IMR-90 (cell line): Measurements from ENCODE around the gene GDF9. TPM values are rescaled to one million over a fixed set of nuclear protein-coding genes. Genes with fewer than 3 reads are reported as not detected.

Experiments used
- ATAC-seq: fragments of 200-7000 bp; cut with Tn5 transposase; 2 replicates; pipeline ENCODE4 v1.9.1; 2020; ENCODE audit warnings: low read depth, mild to moderate bottlenecking, moderate library complexity
- BruUV-seq: library from RNA; stranded (reverse); fragments of 400-500 nt; replicated peaks from 2 replicates; lab custom pipeline; 2021; lab: Mats Ljungman, UMichigan
- CTCF ChIA-PET: fragments of 300-600 bp; formaldehyde crosslinking; extraction: SDS; loops from one replicate; lab custom pipeline; 2021; ENCODE audit warnings: antibody characterized with exemption; lab: Yijun Ruan, JAX
- POLR2A ChIA-PET: fragments of 300-600 bp; sonication (Branson Sonifier 250); formaldehyde crosslinking; loops from one replicate; lab custom pipeline; 2022; ENCODE audit warnings: antibody characterized with exemption; ENCODE audit not compliant: unreplicated experiment; lab: Charles Lee
- DNase-seq: peaks from one replicate; pipeline ENCODE4 v3.0.0; 2013
- H2AFZ ChIP-seq: replicated peaks from 2 replicates; pipeline ENCODE3; 2013; ENCODE audit warnings: low read length, mild to moderate bottlenecking; ENCODE audit not compliant: poor library complexity
- H2AK5ac ChIP-seq: 2 replicates; pipeline ENCODE4 v1.6.1; 2013; ENCODE audit warnings: low read depth, low read length, inconsistent platforms
- H2AK9ac ChIP-seq: replicated peaks from 2 replicates; pipeline ENCODE3; 2013; ENCODE audit warnings: mild to moderate bottlenecking, low read depth, low read length, moderate library complexity; ENCODE audit not compliant: poor library complexity
- H2BK120ac ChIP-seq: 2 replicates; pipeline ENCODE4 v1.6.1; 2013; ENCODE audit warnings: low read depth, low read length, inconsistent platforms
- H2BK15ac ChIP-seq: 3 replicates; pipeline ENCODE4 v1.6.1; 2013; ENCODE audit warnings: low read depth, low read length, inconsistent platforms
- H2BK20ac ChIP-seq: 2 replicates; pipeline ENCODE4 v1.6.1; 2013; ENCODE audit warnings: low read depth, mild to moderate bottlenecking, inconsistent platforms, low read length, moderate library complexity
- H2BK5ac ChIP-seq: 2 replicates; pipeline ENCODE4 v1.6.1; 2013; ENCODE audit warnings: mild to moderate bottlenecking, low read depth, low read length, inconsistent platforms; ENCODE audit not compliant: poor library complexity, severe bottlenecking
- H3K14ac ChIP-seq: replicated peaks from 2 replicates; pipeline ENCODE4 v1.6.1; 2013; ENCODE audit warnings: low read depth, low read length, inconsistent platforms
- H3K18ac ChIP-seq: 2 replicates; pipeline ENCODE4 v1.6.1; 2013; ENCODE audit warnings: low read depth, low read length, control low read depth
- H3K23ac ChIP-seq: 2 replicates; pipeline ENCODE4 v1.6.1; 2013; ENCODE audit warnings: low read depth, low read length, inconsistent platforms
- H3K27ac ChIP-seq: 2 replicates; pipeline ENCODE4 v1.5.1; 2013; ENCODE audit warnings: mild to moderate bottlenecking, control low read depth, low read length; ENCODE audit not compliant: insufficient read depth
- H3K27me3 ChIP-seq: 2 replicates; pipeline ENCODE4 v1.6.1; 2013; ENCODE audit warnings: low read length; ENCODE audit not compliant: control insufficient read depth, insufficient read depth
- H3K36me3 ChIP-seq: 2 replicates; pipeline ENCODE4 v1.6.1; 2013; ENCODE audit warnings: low read length, mixed read lengths; ENCODE audit not compliant: control insufficient read depth, insufficient read depth
- H3K4ac ChIP-seq: 2 replicates; pipeline ENCODE4 v1.6.1; 2013; ENCODE audit warnings: low read depth, low read length, inconsistent platforms
- H3K4me1 ChIP-seq: 2 replicates; pipeline ENCODE4 v1.6.1; 2013; ENCODE audit warnings: low read length, mixed read lengths; ENCODE audit not compliant: control insufficient read depth, insufficient read depth
- H3K4me2 ChIP-seq: 2 replicates; pipeline ENCODE4 v1.6.1; 2013; ENCODE audit warnings: low read depth, mild to moderate bottlenecking, control low read depth, low read length, moderate library complexity
- H3K4me3 ChIP-seq: 2 replicates; pipeline ENCODE4 v1.5.1; 2013; ENCODE audit warnings: low read depth, mild to moderate bottlenecking, control low read depth, low read length, moderate library complexity; ENCODE audit not compliant: insufficient read depth
- H3K56ac ChIP-seq: 2 replicates; pipeline ENCODE4 v1.6.1; 2013; ENCODE audit warnings: low read length, inconsistent platforms; ENCODE audit not compliant: insufficient read depth; ENCODE audit errors: extremely low read depth
- H3K79me1 ChIP-seq, 2 experiments: 2 replicates each; pipeline ENCODE4 v1.6.1; 2013; ENCODE audit warnings: low read length in 2 of 2, inconsistent platforms in 1 of 2, low read depth in 1 of 2
- H3K9ac ChIP-seq: 2 replicates; pipeline ENCODE4 v1.6.1; 2013; ENCODE audit warnings: low read depth, low read length, control low read depth
- H3K9me1 ChIP-seq: 2 replicates; pipeline ENCODE4 v1.6.1; 2013; ENCODE audit warnings: low read length, inconsistent platforms; ENCODE audit not compliant: insufficient read depth
- H3K9me3 ChIP-seq: 2 replicates; pipeline ENCODE4 v1.6.1; 2013; ENCODE audit warnings: low read length; ENCODE audit not compliant: control insufficient read depth, insufficient read depth
- H4K20me1 ChIP-seq: 2 replicates; pipeline ENCODE4 v1.6.1; 2013; ENCODE audit warnings: low read length, inconsistent platforms; ENCODE audit not compliant: insufficient read depth
- H4K5ac ChIP-seq: 2 replicates; pipeline ENCODE4 v1.6.1; 2013; ENCODE audit warnings: mild to moderate bottlenecking, low read depth, low read length, control low read depth
- H4K8ac ChIP-seq, 2 experiments: 2 replicates each; pipeline ENCODE4 v1.6.1; 2013; ENCODE audit warnings: low read depth in 2 of 2, low read length in 2 of 2, control low read depth in 1 of 2, inconsistent platforms in 1 of 2
- H4K91ac ChIP-seq: 2 replicates; pipeline ENCODE4 v1.6.1; 2013; ENCODE audit warnings: low read depth, low read length, inconsistent platforms; ENCODE audit not compliant: insufficient read depth
- CEBPB ChIP-seq: IDR thresholded peaks from 2 replicates; pipeline ENCODE4 v1.6.1; 2012; ENCODE audit warnings: low read depth, low read length, improper control_type of control experiment
- CHD1 ChIP-seq: IDR thresholded peaks from 2 replicates; pipeline ENCODE4 v1.6.1; 2012; ENCODE audit warnings: low read depth, low read length, improper control_type of control experiment
- ELK1 ChIP-seq: fragments of 150-350 bp; IDR thresholded peaks from 2 replicates; pipeline ENCODE4 v1.6.1; 2016; ENCODE audit warnings: low read depth, mild to moderate bottlenecking, low read length, moderate library complexity, borderline replicate concordance
- NFE2L2 ChIP-seq: fragments of 150-350 bp; IDR thresholded peaks from 2 replicates; pipeline ENCODE4 v1.6.1; 2016; ENCODE audit warnings: low read depth, mild to moderate bottlenecking, low read length
- RCOR1 ChIP-seq: IDR thresholded peaks from 2 replicates; pipeline ENCODE4 v1.6.1; 2012; ENCODE audit warnings: mild to moderate bottlenecking, low read length, improper control_type of control experiment; ENCODE audit not compliant: insufficient replicate concordance
- RFX5 ChIP-seq: IDR thresholded peaks from 2 replicates; pipeline ENCODE4 v1.8.0; 2012; ENCODE audit warnings: low read depth, mild to moderate bottlenecking, low read length, moderate library complexity
- SMC3 ChIP-seq: fragments of 150-350 bp; IDR thresholded peaks from 2 replicates; pipeline ENCODE4 v1.6.1; 2016; ENCODE audit warnings: low read depth, mild to moderate bottlenecking, antibody characterized with exemption, low read length, moderate library complexity
- USF2 ChIP-seq: fragments of 150-350 bp; IDR thresholded peaks from 2 replicates; pipeline ENCODE4 v1.6.1; 2017; ENCODE audit warnings: mild to moderate bottlenecking, antibody characterized with exemption, low read length, low read depth
- WGBS, 2 experiments: methylation state at CpG; one replicate each; pipeline versions ENCODE4 v1.1.5 to v1.1.7; 2013; ENCODE audit warnings: missing lambda C conversion rate in 2 of 2; ENCODE audit not compliant: insufficient read length in 1 of 2; ENCODE audit errors: extremely low coverage in 2 of 2; 5-methylcytosine and 5-hydroxymethylcytosine counted together
- dilution Hi-C: fragments of 300-500 bp; cut with HindIII; formaldehyde crosslinking; loops from one replicate; pipeline ENCODE4 v1.14.3; 2018; ENCODE audit warnings: low sequenced_read_pairs; ENCODE audit not compliant: unreplicated experiment
- in situ Hi-C: fragments of 300-500 bp; cut with MboI; formaldehyde crosslinking; loops from 3 replicates; pipeline ENCODE4 v1.14.3; 2019; ENCODE audit warnings: low sequenced_read_pairs, inconsistent platforms, mixed read lengths
- intact Hi-C: fragments of 100-400 bp; cut with micrococcal nuclease; formaldehyde crosslinking; loops from 2 replicates; pipeline ENCODE4 v1.10.0; 2022
- polyA plus RNA-seq, 3 experiments: library from polyadenylated mRNA; depleted of rRNA; stranded (reverse); fragments of >200 nt; gene quantifications; 2 replicates each; pipeline ENCODE4 v1.2.3, GENCODE V29; 2012; ENCODE audit warnings: low replicate concordance in 1 of 3
- total RNA-seq: library from RNA; depleted of rRNA; stranded (reverse); fragments of >200 nt; gene quantifications from 2 replicates; pipeline ENCODE4 v1.2.3, GENCODE V29; 2012

Gene GDF9
- total and polyA plus RNA-seq, 2 of the 4 experiments (the other 2 are of a cell fraction) = 0.18 to 0.21 TPM

GRCh38 chr5:132824426-132824825, 41.8 kb downstream of the GDF9 start:
- Histone ChIP-seq H2BK20ac (no peak overlapping the region), H2AK5ac (no peak overlapping the region), H3K9me1 (no peaks in the 10 kb centered on the region), H3K9me3 (no peaks in the 10 kb centered on the region), H3K4me3 (no peak overlapping the region), H4K8ac (no peak overlapping the region), H4K5ac (no peak overlapping the region), H2AFZ (no peak overlapping the region), H2BK5ac (no peak overlapping the region), H3K36me3 (peaks cover 6% of the 10 kb centered on the region; the same call in 1 of the 2 replicates), H3K27ac (no peak overlapping the region), H3K23ac (no peak overlapping the region), H3K27me3 (no peaks in the 10 kb centered on the region), H2BK120ac (no peak overlapping the region), H3K4me2 (no peak overlapping the region), H2AK9ac (no peak overlapping the region), H3K14ac (no peak overlapping the region), H3K4me1 (peaks cover 10% of the 10 kb centered on the region; the same call in 1 of the 2 replicates), H3K79me1 (peaks cover 10 to 25% of the 10 kb centered on the region in 2 experiments; a peak in 3 of 4 replicates), H4K91ac (no peak overlapping the region), H3K18ac (no peak overlapping the region), H2BK15ac (no peak overlapping the region), H3K56ac (no peak overlapping the region), H3K9ac (no peak overlapping the region), H3K4ac (no peak overlapping the region), H4K20me1 (no peaks in the 10 kb centered on the region)
- BruUV-seq = no TSS peak
- POLR2A ChIA-PET = no interaction called here
- CTCF ChIA-PET = interaction anchor here (1.0 kb wide), 1 partner anchor 53 kb away, joined by 3 read pairs; no protein-coding TSS in a partner anchor
- TF ChIP-seq RCOR1 (no peak), USF2 (no peak), ELK1 (no peak), SMC3 (no peak), RFX5 (no peak), NFE2L2 (no peak), CEBPB (no peak), CHD1 (no peak)
- in situ Hi-C loops (no loop called here), dilution Hi-C loops (no loop called here), intact Hi-C loops (loop anchor here (5.0 kb wide), 3 partner anchors 162 to 317 kb away; no protein-coding TSS in a partner anchor)
- no peak for DNase-seq
- no peak for ATAC-seq
- no CpG with 5 or more reads among the region's 3 CpGs for WGBS, 2 experiments
